ENCODE results near the gene MAP3K15. TPM values are rescaled to one million over a fixed set of nuclear protein-coding genes. Genes with fewer than 3 reads are reported as not detected.

Gene MAP3K15
- total RNA-seq, 1 donor: not detected

DNA sequence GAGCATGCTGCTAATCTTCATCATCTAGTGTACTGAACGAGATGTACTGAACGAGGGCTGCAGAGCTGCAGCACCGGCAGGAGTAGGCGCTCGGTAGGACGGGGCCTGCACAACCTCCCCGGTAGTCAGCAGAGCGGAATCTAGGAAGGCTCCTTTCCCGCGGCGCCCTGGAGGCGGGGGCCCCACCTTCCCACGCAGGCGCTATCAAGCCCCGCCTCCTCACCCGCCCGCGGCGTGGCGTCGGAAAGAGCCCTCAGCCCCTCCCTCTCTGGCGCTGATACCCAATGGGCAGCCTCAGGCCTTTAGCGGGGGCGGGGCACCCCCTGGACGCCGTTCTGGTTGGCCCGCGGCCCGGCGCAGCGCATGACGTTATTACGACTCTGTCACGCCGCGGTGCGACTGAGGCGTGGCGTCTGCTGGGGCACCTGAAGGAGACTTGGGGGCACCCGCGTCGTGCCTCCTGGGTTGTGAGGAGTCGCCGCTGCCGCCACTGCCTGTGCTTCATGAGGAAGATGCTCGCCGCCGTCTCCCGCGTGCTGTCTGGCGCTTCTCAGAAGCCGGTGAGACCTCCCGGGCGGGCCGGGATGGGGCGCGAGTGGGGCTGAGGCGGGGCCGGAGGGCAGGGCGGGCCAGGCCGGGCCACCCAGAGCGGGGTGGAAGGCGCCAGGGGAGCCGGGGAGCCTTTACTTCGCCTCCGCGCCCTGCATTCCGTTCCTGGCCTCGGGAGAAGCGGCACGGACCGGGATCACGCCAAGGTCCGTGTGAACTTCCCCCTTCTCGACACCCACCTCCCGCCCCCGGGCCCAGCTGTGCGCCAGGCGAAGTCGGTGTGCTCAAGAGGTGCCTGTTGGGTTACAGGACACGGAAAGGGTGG lies 171.5 kb downstream of the MAP3K15 start, which contains the start of gene PDHA1:
Gene PDHA1 (plus strand): TSS at position 393 of the 874 bp plus-strand sequence. CDS start 111 bp downstream, at position 504.
- TF ChIP-seq CTCF (IDR thresholded peaks at IDR 0.05; ENCODE audit: insufficient read depth, low read length): no peak
- peak; percentile 88 for DNase-seq (ENCODE audit: low read depth)
- peak within 1 kb of the TSS; percentile 75 for H3K4me3 ChIP-seq (ENCODE audit: low read depth, low read length)

DNA sequence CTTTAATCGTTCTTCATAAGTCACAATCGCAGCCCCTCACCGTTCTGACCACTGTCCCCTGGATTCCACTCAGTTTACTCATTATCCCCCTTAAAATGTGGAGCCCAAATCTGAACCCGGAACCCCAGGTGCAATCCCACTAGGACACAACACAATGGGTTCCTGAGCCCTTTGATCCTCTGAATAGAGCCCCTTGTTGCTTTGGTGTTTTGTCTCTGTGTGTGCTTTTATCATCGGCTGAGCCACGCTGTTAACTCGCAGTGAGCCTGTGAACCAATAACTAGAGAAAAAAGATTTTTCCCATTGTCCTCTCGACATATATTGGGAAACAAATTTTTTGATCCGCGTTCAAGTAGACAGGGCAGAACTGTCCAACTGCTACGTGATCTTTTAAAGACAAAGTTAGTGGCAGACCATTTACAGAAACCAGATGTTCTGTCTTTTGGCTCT lies 172.2 kb downstream of the MAP3K15 start:
- no peak for DNase-seq (ENCODE audit: low read depth)
- H3K4me3 ChIP-seq (ENCODE audit: low read depth, low read length): peak overlapping the region; percentile 52
- no peak for TF ChIP-seq CTCF (IDR thresholded peaks at IDR 0.05; ENCODE audit: insufficient read depth, low read length)

DNA sequence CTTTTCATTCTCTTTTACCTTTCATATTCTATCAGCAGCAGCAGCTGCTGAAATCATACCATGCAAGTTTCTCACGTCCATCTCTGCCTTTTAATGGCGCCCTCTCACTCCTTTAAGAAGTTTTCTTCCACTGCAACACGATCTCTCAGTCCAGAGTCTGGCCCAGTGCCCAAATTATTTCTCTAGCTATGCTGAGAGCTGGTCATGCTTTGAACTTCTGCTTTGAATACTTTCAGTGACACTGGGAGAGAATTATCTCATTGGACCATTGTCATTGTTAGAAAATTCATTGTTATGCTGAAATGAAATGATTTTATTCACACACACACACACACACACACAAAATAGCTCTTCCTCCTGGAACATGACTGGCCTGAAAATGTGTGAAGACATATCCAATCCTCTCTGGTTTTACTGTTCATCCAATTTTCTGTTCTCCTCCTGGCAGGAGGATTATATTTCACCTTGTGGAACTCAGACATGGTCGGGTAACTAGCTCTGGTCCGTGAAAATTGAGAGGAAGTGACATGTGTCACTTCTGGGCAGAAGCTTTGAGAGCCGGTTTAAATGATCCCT lies 172.9 kb downstream of the MAP3K15 start:
- H3K4me3 ChIP-seq (ENCODE audit: low read depth, low read length): no peak overlapping the region
- no peak for DNase-seq (ENCODE audit: low read depth)
- TF ChIP-seq CTCF (IDR thresholded peaks at IDR 0.05; ENCODE audit: insufficient read depth, low read length): no peak

GRCh38 chrX:19334945-19335626 lies 180.2 kb downstream of the MAP3K15 start:
- DNase-seq (ENCODE audit: low read depth): no peak
- no peak overlapping the region for H3K4me3 ChIP-seq (ENCODE audit: low read depth, low read length)
- TF ChIP-seq CTCF (IDR thresholded peaks at IDR 0.05; ENCODE audit: insufficient read depth, low read length): peak; percentile 11

GRCh38 chrX:19332983-19333382 lies 182.3 kb downstream of the MAP3K15 start:
- peak; percentile 10 for DNase-seq (ENCODE audit: low read depth)
- no peak for TF ChIP-seq CTCF (IDR thresholded peaks at IDR 0.05; ENCODE audit: insufficient read depth, low read length)
- H3K4me3 ChIP-seq (ENCODE audit: low read depth, low read length): no peak overlapping the region

GRCh38 chrX:19331831-19332230 lies 183.5 kb downstream of the MAP3K15 start:
- no peak overlapping the region for H3K4me3 ChIP-seq (ENCODE audit: low read depth, low read length)
- no peak for DNase-seq (ENCODE audit: low read depth)
- no peak for TF ChIP-seq CTCF (IDR thresholded peaks at IDR 0.05; ENCODE audit: insufficient read depth, low read length)
